Vagina (tissue), 2 donors: Measurements from ENCODE around the gene YDJC.

Experiments used
- POLR2AphosphoS5 ChIP-seq, 2 donors: sonication (generic); formaldehyde crosslinking; IDR thresholded peaks; one replicate each; pipeline ENCODE4 v1.9.0; 2017; ENCODE audit warnings: antibody characterized with exemption in 2 of 2, mild to moderate bottlenecking in 2 of 2, low read depth in 1 of 2; ENCODE audit not compliant: insufficient read depth in 1 of 2
- TF ChIP-seq, protein P1 (sequence below), 3 experiments: fragments of 450-650 bp in 2 of 3; fragments of 200-600 bp in 1 of 3; sonication (generic) in 1 of 3; IDR thresholded peaks; one replicate each; pipeline ENCODE4 v1.5.1; 2017 to 2019; ENCODE audit warnings: antibody characterized with exemption in 3 of 3, mild to moderate bottlenecking in 2 of 3, moderate library complexity in 2 of 3

DNA sequence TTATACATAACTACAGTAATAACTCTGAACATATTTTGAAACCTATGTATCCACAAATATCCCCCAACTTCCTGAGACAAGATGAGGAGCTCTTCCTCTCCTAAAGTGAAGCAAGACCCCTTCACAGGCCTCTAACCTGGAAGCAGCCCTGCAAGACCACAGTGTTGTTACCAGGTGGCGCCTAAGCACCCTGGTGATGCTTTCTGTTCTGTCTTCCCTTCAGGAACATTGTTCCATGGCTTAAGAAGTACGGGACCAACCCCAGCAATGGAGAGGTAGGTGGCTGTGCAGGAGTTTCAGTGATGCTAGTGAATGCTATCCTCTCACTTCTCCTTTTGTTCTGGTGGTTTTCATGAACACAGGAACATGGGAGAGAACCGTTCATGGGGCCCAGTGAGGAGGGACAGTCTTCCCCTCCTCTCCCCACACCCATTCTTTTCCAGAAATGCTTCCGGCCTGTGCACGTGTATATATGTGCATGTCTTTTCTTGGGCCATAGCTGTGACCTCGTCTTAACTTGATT, 42.3 kb upstream of the YDJC start:
- TF ChIP-seq, protein P1, sequence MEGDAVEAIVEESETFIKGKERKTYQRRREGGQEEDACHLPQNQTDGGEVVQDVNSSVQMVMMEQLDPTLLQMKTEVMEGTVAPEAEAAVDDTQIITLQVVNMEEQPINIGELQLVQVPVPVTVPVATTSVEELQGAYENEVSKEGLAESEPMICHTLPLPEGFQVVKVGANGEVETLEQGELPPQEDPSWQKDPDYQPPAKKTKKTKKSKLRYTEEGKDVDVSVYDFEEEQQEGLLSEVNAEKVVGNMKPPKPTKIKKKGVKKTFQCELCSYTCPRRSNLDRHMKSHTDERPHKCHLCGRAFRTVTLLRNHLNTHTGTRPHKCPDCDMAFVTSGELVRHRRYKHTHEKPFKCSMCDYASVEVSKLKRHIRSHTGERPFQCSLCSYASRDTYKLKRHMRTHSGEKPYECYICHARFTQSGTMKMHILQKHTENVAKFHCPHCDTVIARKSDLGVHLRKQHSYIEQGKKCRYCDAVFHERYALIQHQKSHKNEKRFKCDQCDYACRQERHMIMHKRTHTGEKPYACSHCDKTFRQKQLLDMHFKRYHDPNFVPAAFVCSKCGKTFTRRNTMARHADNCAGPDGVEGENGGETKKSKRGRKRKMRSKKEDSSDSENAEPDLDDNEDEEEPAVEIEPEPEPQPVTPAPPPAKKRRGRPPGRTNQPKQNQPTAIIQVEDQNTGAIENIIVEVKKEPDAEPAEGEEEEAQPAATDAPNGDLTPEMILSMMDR (IDR thresholded peaks at IDR 0.05), result no peak
- TF ChIP-seq POLR2AphosphoS5 (IDR thresholded peaks at IDR 0.05; ENCODE audit: insufficient read depth in 1 of 2, low read depth in 1 of 2), result no peak
